ENCODE results near the gene AXL. TPM values are rescaled to one million over a fixed set of nuclear protein-coding genes. Genes with fewer than 3 reads are reported as not detected.

The AXL gene
- total and polyA plus RNA-seq, 9 donors: 25.0 to 39.9 (median 29.4) TPM

DNA sequence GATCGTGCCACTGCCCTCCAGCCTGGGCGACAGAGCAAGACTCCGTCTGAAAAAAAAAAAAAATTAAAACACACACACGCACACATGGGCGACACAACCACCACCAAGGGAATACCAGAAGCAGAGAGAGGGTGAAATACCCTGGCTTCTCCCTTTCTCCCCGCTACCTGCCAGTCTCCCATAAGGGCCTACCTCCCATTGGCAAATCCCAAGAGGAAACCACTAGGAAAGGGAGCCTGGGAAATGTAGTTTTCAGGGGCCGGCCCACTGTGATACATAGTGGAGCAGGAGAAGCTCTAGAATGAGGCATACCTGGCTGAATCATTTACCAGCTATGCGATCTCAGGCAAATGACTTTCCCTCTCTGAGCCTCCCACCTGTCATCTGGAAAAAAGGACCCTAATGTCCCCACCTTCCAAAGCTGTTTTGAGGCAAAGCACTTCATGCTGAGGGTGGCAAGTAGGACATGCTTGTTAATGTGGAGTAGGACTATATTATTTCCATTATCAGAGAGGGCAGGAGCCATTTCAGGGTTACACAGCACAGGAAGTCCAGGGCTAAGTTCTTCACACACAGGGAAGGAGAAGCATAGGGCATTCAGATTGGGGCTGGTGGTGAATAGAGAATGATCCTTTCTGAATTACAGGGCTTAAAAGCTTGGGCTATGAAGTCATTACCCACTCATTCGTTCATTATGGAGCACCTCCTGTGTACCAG lies 30.8 kb downstream of the AXL start:
- DNase-seq: no peak
- Histone ChIP-seq H3K4me1 (ENCODE audit: control insufficient read depth, insufficient read depth, low read length) (no peaks in the 10 kb centered on the region), H3K27me3 (ENCODE audit: control insufficient read depth, insufficient read depth, low read length) (no peaks in the 10 kb centered on the region), H3K9me3 (replicated peaks; ENCODE audit: control insufficient read depth, low read depth, low read length) (no peaks in the 10 kb centered on the region), H3K36me3 (ENCODE audit: control insufficient read depth, insufficient read depth, low read length) (peaks cover 63% of the 10 kb centered on the region), H3K4me3 (ENCODE audit: low read length) (no peak overlapping the region), H3K27ac (ENCODE audit: low read length) (no peak overlapping the region)
- WGBS (ENCODE audit: insufficient coverage): no CpG with 5 or more reads among the region's 9 CpGs

DNA sequence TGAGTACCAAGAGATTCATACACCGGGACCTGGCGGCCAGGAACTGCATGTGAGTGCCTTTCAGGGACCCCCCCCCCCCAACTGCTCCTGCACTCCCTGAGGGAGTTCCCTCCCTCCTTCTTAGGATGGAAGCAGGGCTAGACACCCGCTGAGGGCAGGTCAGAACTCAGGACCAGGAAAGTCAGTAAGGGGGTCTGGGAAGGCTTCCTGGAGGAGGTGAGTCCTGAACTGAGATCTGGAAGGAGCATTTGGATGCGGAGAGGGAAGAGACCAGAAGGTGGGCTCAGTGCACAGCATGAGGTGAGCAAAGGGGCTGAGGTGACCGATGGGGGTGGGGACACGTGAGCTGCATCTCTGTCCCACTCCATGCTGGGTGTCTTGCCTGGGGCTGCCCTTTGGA lies 34.6 kb downstream of the AXL start:
- no peak overlapping the region for H3K4me3 ChIP-seq (ENCODE audit: low read length)
- peaks cover 72% of the 10 kb centered on the region for H3K36me3 ChIP-seq (ENCODE audit: control insufficient read depth, insufficient read depth, low read length)
- H3K27me3 ChIP-seq (ENCODE audit: control insufficient read depth, insufficient read depth, low read length): no peaks in the 10 kb centered on the region
- DNase-seq: no peak
- no peak overlapping the region for H3K27ac ChIP-seq (ENCODE audit: low read length)
- H3K9me3 ChIP-seq (replicated peaks; ENCODE audit: control insufficient read depth, low read depth, low read length): no peaks in the 10 kb centered on the region
- no peaks in the 10 kb centered on the region for H3K4me1 ChIP-seq (ENCODE audit: control insufficient read depth, insufficient read depth, low read length)
- 89% methylated on average over 3 of the region's 6 CpGs for WGBS (ENCODE audit: insufficient coverage)

DNA sequence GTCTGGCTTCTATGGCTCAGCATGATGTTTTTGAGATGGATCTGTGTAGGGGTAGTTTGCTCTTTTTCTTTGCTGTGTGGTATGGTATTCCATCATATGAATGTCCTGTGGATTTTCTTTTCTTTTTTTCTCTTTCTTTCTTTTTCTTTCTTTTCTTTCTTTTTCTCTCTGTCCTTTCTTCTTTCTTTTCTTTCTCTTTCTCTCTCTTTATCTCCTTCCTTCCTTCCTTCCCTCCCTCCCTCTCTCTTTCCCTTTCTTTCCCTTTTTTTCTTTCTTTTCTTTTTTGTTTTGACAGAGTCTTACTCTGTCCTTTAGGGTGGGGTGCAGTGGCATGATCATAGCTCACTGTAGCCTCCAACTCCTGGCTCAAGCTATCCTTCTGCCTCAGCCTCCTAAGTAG lies 36.1 kb downstream of the AXL start:
- no peak for DNase-seq
- Histone ChIP-seq H3K4me3 (ENCODE audit: low read length) (no peak overlapping the region), H3K27me3 (ENCODE audit: control insufficient read depth, insufficient read depth, low read length) (no peaks in the 10 kb centered on the region), H3K9me3 (replicated peaks; ENCODE audit: control insufficient read depth, low read depth, low read length) (no peaks in the 10 kb centered on the region), H3K27ac (ENCODE audit: low read length) (no peak overlapping the region), H3K36me3 (ENCODE audit: control insufficient read depth, insufficient read depth, low read length) (peaks cover 72% of the 10 kb centered on the region), H3K4me1 (ENCODE audit: control insufficient read depth, insufficient read depth, low read length) (no peaks in the 10 kb centered on the region)

DNA sequence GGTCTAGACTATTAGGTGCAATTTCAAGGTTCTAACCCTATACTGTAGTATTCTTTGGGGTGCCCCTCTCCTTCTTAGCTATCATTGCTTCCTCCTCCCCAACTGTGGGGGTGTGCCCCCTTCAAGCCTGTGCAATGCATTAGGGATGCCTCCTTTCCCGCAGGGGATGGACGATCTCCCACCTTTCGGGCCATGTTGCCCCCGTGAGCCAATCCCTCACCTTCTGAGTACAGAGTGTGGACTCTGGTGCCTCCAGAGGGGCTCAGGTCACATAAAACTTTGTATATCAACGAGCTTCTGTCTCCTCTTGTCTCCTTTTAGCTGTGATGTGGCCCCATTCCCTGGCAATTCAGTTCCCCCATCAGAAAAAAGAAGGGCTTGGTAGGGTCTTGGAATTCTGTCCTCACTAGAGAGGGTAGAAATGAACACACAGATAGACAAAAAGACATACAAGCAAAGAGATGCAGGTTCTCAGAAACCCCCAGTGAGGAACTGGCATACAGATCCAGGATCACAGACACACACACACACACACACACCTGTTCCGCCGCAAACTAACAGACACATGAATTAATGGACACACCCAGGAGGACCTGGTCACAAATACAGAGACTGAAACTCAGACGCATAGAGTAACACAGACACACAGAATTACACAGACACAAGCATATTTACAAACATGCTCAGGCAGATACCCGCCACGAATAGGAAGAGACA lies 42.6 kb downstream of the AXL start:
- Histone ChIP-seq H3K27ac (ENCODE audit: low read length) (peak overlapping the region; percentile 97), H3K27me3 (ENCODE audit: control insufficient read depth, insufficient read depth, low read length) (no peaks in the 10 kb centered on the region), H3K4me3 (ENCODE audit: low read length) (peak overlapping the region; percentile 47), H3K9me3 (replicated peaks; ENCODE audit: control insufficient read depth, low read depth, low read length) (no peaks in the 10 kb centered on the region), H3K4me1 (ENCODE audit: control insufficient read depth, insufficient read depth, low read length) (peaks cover 22% of the 10 kb centered on the region), H3K36me3 (ENCODE audit: control insufficient read depth, insufficient read depth, low read length) (peaks cover 33% of the 10 kb centered on the region)
- no peak for DNase-seq
- WGBS (ENCODE audit: insufficient coverage): 57% methylated on average over 5 of the region's 10 CpGs

DNA sequence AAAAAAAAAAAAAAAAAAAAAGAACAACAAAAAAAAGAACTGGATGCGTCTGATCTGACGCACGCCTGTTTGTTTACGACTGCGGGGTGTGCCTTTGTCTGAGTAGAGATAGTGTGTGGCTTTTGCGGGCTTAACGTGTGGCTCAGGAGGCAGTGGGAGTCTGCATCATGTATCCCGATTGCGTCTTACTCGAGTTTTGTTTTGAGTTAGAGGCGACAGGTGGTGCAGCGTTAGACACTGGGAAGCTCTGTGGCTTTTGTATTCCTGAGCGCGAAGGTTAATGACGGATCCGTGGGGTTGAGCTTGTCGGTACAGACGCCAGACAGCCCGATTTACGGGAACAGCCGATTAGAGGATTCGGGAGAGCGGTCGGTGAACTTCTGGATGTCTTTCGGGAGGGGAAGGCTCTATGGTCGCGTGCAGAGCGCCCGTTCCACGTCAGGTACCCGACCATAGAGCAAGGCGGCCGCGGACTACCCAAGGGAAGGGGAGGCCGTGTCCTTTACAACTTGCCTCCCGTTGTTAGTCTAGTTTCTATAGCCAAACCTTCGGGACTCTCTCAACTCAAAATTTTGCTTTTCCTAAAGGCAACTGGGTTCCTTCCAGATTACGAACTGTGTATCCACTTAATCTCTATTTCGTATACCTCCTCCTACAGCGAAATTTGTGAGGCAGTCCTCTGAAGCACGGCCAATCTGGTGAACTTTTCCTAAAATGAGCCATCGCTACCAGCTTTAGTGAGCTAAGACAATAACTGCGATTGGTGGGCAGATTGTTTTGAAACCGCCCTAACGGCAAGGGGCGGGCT lies 44.2 kb downstream of the AXL start:
- Histone ChIP-seq H3K36me3 (ENCODE audit: control insufficient read depth, insufficient read depth, low read length) (peaks cover 33% of the 10 kb centered on the region), H3K27ac (ENCODE audit: low read length) (peak overlapping the region; percentile 97), H3K27me3 (ENCODE audit: control insufficient read depth, insufficient read depth, low read length) (no peaks in the 10 kb centered on the region), H3K9me3 (replicated peaks; ENCODE audit: control insufficient read depth, low read depth, low read length) (no peaks in the 10 kb centered on the region), H3K4me3 (ENCODE audit: low read length) (peak overlapping the region; percentile 47), H3K4me1 (ENCODE audit: control insufficient read depth, insufficient read depth, low read length) (peaks cover 34% of the 10 kb centered on the region)
- WGBS (ENCODE audit: insufficient coverage): 0% methylated on average over 26 of the region's 46 CpGs
- peak; percentile 79 for DNase-seq

DNA sequence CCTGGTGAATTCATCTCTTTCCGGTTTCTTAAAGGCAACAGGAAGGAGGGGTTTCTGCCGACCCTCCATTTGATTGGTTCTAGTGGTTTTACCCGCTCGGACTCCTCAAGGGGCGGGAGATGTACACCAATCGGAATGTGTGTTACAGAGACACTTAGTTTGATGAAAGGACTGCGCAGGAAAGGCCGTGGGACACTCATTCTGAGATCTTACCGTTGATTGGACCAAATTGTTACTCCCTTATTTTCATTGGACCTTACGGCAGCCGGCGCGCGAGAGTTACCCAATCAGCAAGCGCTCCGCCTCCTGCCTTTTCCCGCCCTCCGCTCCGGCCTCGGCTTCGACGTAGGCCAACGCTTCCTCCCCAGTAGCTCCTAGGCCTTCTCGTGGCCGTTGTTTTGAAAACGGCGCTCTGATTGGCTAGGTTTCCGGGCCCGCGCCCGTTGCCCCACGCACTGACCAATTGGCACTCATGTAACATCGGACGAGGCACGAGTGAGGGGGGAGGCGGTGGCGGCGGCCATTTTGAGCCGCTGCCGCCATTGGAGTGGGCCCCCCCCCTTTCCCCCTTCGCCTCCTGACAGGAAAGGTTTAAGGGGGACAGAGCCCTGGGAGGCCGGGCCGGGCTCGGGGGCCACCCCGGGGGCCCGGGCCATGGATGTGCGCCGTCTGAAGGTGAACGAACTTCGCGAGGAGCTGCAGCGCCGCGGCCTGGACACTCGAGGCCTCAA lies 45.0 kb downstream of the AXL start, which contains the start of gene HNRNPUL1:
TSS of gene HNRNPUL1 (plus strand) at position 523 of the 731 bp plus-strand sequence. CDS start at position 655, 132 bp downstream.
- WGBS (ENCODE audit: insufficient coverage): under 1% methylated on average over 38 of the region's 55 CpGs
- peaks cover 32% of the 10 kb centered on the region for H3K36me3 ChIP-seq (ENCODE audit: control insufficient read depth, insufficient read depth, low read length)
- H3K4me1 ChIP-seq (ENCODE audit: control insufficient read depth, insufficient read depth, low read length): peaks cover 34% of the 10 kb centered on the region
- peak within 1 kb of the TSS; percentile 95 for H3K4me3 ChIP-seq (ENCODE audit: low read length)
- DNase-seq: peak; percentile 100
- H3K27me3 ChIP-seq (ENCODE audit: control insufficient read depth, insufficient read depth, low read length): no peaks in the 10 kb centered on the region
- H3K9me3 ChIP-seq (replicated peaks; ENCODE audit: control insufficient read depth, low read depth, low read length): no peaks in the 10 kb centered on the region
- H3K27ac ChIP-seq (ENCODE audit: low read length): peak within 1 kb of the TSS; percentile 99

DNA sequence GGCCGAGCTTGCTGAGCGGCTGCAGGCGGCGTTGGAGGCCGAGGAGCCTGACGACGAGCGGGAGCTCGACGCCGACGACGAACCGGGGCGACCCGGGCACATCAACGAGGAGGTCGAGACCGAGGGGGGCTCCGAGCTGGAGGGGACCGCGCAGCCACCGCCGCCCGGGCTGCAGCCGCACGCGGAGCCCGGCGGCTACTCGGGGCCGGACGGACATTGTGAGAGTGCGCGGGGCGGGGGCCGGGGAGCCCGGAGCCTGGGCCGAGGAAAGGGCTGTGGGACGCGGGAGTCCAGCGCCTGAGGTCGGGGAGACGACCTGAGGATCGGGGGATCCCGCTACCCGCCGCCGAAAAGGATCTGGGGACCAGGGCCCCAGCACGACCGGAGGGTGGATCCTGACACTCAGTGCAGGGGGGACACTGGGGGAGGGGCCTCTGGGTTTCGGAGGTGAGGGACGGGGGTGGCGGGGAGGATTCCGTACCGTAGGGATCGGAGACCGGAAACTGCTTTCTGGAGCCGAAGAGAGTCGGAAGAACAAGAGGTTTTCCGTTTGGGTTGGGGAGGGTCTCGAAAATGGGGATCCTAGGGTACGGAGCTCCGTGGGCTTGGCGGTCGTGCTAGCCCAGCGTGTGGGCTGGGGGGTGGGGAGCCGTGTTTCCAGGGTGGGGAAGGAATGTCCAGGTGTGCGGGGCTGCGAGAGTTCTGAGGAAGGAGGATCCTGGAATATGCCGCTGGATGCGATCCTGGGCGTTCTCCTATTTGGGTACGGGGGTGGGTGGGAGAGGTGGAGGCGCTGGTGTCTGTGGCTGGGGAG lies 45.8 kb downstream of the AXL start:
- under 1% methylated on average over 75 of the region's 75 CpGs for WGBS (ENCODE audit: insufficient coverage)
- Histone ChIP-seq H3K4me1 (ENCODE audit: control insufficient read depth, insufficient read depth, low read length) (peaks cover 34% of the 10 kb centered on the region), H3K27me3 (ENCODE audit: control insufficient read depth, insufficient read depth, low read length) (no peaks in the 10 kb centered on the region)

DNA sequence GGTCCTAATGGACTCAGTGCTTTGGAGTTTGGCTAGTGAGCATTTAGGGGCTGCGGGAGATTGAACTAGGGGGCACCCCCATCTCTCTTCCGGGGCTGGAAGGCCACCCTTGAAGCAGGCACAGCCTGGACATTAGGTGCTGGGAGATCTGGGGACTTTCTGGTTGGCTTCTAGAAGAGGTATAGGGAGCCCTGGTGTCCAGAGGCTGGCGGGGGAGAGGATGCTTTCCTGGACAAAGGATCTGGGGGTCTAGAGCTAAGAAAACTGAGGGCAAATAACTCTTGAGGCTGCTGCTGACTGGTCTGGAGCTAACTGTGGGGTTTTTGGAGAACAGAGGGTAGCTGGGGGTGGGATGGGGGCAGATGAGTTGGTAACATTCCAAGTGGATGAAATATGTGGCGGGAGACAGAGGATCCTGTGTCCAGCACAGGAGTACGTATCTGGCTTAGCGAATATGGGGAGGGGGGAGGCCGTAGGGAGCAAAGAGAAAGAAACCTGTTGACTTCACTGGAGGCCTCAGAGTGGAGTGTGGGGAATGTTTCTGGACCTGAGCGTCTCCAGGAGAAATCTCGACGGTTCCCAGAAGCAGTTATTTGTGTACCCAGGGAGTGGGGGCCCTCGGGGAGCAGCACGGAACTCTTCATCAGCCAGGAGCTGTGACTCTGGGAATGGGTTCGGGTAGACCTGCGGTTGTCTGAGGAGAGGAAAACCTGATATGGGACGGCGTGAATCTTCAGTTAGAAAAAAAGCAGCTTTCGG lies 46.6 kb downstream of the AXL start:
- H3K4me1 ChIP-seq (ENCODE audit: control insufficient read depth, insufficient read depth, low read length): peaks cover 34% of the 10 kb centered on the region
- peak overlapping the region; percentile 95 for H3K4me3 ChIP-seq (ENCODE audit: low read length)
- peak; percentile 38 for DNase-seq
- H3K36me3 ChIP-seq (ENCODE audit: control insufficient read depth, insufficient read depth, low read length): peaks cover 33% of the 10 kb centered on the region
- H3K27ac ChIP-seq (ENCODE audit: low read length): peak overlapping the region; percentile 99
- WGBS (ENCODE audit: insufficient coverage): 8% methylated on average over 17 of the region's 17 CpGs
- no peaks in the 10 kb centered on the region for H3K9me3 ChIP-seq (replicated peaks; ENCODE audit: control insufficient read depth, low read depth, low read length)
- H3K27me3 ChIP-seq (ENCODE audit: control insufficient read depth, insufficient read depth, low read length): no peaks in the 10 kb centered on the region

More for the DNA sequence above, 45.8 kb downstream of the AXL start:
- Histone ChIP-seq H3K36me3 (ENCODE audit: control insufficient read depth, insufficient read depth, low read length) (peaks cover 32% of the 10 kb centered on the region), H3K9me3 (replicated peaks; ENCODE audit: control insufficient read depth, low read depth, low read length) (no peaks in the 10 kb centered on the region), H3K4me3 (ENCODE audit: low read length) (peak overlapping the region; percentile 95), H3K27ac (ENCODE audit: low read length) (peak overlapping the region; percentile 99)
- peak; percentile 82 for DNase-seq
